Prostate gland (tissue), 2 donors: ENCODE results near the gene RNF227.

Experiments
- POLR2A ChIP-seq: fragments of 450-650 bp; IDR thresholded peaks from one replicate; pipeline ENCODE4 v1.6.1; 2016; ENCODE audit warnings: antibody characterized with exemption, mild to moderate bottlenecking
- POLR2AphosphoS5 ChIP-seq: sonication (generic); formaldehyde crosslinking; IDR thresholded peaks from one replicate; pipeline ENCODE4 v1.6.1; 2017; ENCODE audit warnings: antibody characterized with exemption
- TF ChIP-seq, protein P1 (sequence below), 4 experiments: fragments of 200-600 bp in 2 of 4; fragments of 450-650 bp in 2 of 4; sonication (generic) in 2 of 4; IDR thresholded peaks; 1 replicate in 3 of 4; 2 replicates in 1 of 4; pipeline ENCODE4 v1.5.1; 2016 to 2019; ENCODE audit warnings: antibody characterized with exemption in 4 of 4, mild to moderate bottlenecking in 2 of 4, moderate library complexity in 2 of 4

DNA sequence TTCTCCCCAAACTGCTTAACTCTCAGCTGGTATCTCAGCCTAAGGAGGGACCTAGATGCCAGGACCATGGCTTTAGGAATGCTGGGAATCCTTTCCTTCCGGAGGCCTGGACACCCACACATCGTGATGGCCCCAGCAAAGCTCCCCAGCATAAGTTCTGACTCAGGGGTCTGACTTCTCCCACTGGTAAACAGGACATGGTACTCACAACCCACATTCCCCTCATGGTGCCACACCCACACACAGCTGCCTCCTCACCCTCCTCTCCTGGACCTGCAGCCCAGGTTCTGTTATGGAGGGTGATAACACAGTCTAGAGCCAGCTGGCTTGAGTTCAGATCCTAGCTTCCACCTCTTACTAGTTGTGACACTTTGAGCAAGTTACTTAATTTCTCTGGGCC is 719 bp upstream of the RNF227 start:
- TF ChIP-seq, protein P1, sequence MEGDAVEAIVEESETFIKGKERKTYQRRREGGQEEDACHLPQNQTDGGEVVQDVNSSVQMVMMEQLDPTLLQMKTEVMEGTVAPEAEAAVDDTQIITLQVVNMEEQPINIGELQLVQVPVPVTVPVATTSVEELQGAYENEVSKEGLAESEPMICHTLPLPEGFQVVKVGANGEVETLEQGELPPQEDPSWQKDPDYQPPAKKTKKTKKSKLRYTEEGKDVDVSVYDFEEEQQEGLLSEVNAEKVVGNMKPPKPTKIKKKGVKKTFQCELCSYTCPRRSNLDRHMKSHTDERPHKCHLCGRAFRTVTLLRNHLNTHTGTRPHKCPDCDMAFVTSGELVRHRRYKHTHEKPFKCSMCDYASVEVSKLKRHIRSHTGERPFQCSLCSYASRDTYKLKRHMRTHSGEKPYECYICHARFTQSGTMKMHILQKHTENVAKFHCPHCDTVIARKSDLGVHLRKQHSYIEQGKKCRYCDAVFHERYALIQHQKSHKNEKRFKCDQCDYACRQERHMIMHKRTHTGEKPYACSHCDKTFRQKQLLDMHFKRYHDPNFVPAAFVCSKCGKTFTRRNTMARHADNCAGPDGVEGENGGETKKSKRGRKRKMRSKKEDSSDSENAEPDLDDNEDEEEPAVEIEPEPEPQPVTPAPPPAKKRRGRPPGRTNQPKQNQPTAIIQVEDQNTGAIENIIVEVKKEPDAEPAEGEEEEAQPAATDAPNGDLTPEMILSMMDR (IDR thresholded peaks at IDR 0.05), result no peak
- TF ChIP-seq POLR2A (no peak), POLR2AphosphoS5 (no peak)
